GM19467 (cell line): ENCODE results near the gene KCNMB3.
"Not testable (repeated sequence)": the region's sequence is repeated elsewhere in the genome, so short reads cannot be mapped to it uniquely, and the experiment has no call there.

Source experiments
- ATAC-seq: cut with Tn5 transposase; IDR thresholded peaks from one replicate; pipeline ENCODE4 v1.9.1; 2021; ENCODE audit warnings: mild to moderate bottlenecking, moderate library complexity; ENCODE audit not compliant: unreplicated experiment

Gene KCNMB3, protein sequence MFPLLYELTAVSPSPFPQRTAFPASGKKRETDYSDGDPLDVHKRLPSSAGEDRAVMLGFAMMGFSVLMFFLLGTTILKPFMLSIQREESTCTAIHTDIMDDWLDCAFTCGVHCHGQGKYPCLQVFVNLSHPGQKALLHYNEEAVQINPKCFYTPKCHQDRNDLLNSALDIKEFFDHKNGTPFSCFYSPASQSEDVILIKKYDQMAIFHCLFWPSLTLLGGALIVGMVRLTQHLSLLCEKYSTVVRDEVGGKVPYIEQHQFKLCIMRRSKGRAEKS

DNA sequence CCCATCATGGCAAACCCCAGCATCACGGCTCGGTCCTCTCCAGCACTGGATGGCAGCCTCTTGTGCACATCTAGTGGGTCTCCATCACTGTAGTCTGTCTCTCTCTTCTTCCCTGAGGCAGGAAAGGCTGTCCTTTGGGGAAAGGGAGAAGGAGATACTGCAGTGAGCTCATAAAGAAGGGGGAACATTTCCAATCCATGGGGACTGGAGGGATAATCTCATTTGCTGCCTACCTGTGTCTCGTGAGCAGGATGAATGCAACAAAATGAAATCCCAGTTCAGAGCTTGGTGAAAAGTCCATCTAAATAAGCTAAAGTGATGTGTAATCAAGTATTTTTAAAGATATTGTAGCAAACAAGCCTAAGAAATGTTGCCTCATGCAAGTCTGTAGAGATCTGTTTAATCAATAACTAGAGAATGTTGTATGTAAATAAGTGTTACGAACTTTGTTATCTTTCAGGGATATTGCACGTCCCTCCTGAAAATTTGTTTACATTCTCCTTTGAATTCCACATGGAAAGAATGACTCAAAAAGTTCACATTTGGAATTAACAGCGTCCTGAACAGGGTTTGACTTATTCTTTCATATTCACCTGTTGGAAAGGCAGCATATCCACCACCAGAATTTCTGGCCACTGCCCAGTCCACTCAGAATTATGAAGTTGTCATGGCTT, at the start of gene KCNMB3:
Gene KCNMB3 (minus strand): TSS at position 312 of the 674 bp plus-strand sequence. CDS start 124 bp downstream, at position 188.
- ATAC-seq = no peak

GRCh38 chr3:179299999-179300613, 49.2 kb upstream of the KCNMB3 start:
- no peak for ATAC-seq

- ATAC-seq = no peak
Measured at GRCh38 chr3:179299316-179299715, 48.4 kb upstream of the KCNMB3 start.

GRCh38 chr3:179297971-179298725, 47.2 kb upstream of the KCNMB3 start:
- no peak for ATAC-seq

- ATAC-seq = no peak
Measured at GRCh38 chr3:179292450-179292849, 41.5 kb upstream of the KCNMB3 start.

- no peak for ATAC-seq
Measured at GRCh38 chr3:179289295-179289694, 38.4 kb upstream of the KCNMB3 start.

DNA sequence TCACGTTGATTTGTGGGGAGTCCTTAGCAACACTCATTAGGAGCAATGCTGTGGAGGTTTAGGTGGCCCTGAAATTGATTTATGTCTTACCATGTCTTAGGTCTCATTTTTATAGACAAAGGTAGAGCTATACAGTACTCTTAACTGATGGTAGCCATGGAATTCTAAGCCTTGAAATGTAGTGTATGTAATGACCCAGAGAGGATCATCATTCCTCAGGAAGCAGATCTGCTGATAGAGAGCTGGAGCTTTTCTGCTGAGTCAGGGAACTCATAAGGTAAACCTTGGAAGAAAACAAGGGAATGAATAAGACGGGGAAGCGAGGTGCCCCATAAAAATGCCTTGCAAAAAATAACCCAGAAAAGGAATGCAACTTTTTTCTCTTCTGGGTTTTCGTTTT, 37.9 kb upstream of the KCNMB3 start:
- no peak for ATAC-seq

GRCh38 chr3:179286331-179286730, 35.4 kb upstream of the KCNMB3 start:
- ATAC-seq = no peak

- no peak for ATAC-seq
Measured at GRCh38 chr3:179281825-179282224, 30.9 kb upstream of the KCNMB3 start.

- ATAC-seq = no peak
Measured at GRCh38 chr3:179279837-179280236, 28.9 kb upstream of the KCNMB3 start.

GRCh38 chr3:179278932-179279693, 28.2 kb upstream of the KCNMB3 start:
- ATAC-seq = no peak

DNA sequence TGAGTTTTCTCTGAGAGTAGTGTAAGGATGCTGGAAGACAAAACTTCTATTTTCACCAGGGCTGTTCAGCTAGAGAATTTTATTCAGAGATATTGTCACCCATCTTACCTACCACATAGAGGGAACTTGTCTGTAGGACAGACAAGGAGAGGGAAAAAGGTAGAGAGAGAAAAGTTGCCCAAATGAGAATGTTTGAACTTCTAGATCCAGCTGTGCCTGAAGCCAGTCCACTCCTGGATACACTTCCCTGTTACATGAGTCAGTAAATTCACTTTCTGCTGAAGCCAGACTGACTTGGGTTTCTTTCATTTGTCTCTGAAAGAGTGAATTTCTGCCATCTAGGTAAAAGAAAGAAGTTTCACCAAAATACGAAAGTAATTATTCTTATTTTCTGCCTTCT, 27.2 kb upstream of the KCNMB3 start:
- no peak for ATAC-seq

GRCh38 chr3:179276743-179277142, 25.8 kb upstream of the KCNMB3 start:
- ATAC-seq = no peak

DNA sequence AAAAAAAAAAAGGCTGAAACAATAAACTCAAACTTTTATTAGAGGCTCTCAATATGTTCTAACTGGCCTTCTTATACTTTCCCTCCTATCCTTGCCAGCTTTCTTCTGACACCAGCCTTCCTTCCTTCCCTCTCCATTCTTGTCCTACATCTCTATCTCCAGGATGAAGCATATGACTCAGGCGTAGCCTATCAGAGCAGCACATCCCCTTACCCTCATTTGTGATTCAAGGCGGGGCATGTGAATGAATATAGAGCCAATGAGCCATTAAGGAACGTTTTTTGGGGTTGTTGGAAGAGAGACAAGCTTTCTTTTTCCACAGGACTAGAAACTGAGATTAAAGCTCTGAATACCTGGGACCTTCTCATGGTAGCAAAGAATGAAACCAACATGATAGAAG, 25.1 kb upstream of the KCNMB3 start:
- no peak for ATAC-seq

GRCh38 chr3:179274434-179274833, 23.5 kb upstream of the KCNMB3 start:
- not testable (repeated sequence) for ATAC-seq

DNA sequence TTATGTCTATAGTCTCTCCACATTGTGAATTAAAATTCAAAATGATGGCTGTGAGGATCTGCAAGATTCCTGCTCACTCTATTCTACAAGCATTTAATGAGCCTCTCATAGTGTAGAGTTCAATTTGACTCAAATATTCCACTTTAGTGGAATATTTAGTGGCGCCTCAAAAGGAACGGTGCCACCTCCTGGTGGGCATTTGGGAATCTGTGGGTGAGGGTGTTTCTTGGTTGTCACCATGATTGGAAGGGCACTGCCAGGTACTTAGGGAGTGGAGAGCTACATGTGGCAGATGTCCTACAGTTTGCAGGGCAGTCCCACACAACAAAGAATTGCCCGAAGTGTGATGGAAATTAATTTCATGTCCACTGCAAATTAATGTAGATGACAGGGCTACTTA, 21.5 kb upstream of the KCNMB3 start:
- no peak for ATAC-seq

- ATAC-seq = no peak
Measured at GRCh38 chr3:179269152-179269707, 18.3 kb upstream of the KCNMB3 start.

- ATAC-seq = no peak
Measured at GRCh38 chr3:179268400-179269051, 17.6 kb upstream of the KCNMB3 start.

DNA sequence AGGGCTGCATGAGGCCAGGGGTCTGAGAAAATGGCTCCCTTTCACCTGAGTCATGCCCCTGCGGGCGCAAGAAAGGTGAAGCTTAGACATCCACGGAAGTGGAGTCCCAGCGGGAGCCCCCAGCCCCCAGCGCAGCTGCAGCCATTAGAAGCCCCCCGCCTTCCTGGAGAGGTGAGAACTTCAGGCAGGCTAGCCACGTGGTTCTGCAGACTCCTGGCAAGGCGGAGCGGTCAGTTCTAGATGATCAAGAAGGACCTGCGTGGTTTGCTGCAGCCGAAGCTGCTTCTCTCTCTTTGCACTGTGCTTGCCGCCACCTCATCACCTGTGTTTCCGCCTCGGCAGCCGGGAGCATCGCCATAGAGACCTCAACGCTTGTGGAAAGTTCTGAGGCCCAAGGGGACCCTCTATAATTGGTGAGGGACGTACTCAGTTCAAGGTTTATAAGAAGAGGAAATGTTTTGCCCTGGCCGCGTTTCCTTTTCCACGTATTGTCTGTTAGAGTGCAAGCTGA, 15.8 kb upstream of the KCNMB3 start:
- no peak for ATAC-seq

- ATAC-seq = no peak
Measured at GRCh38 chr3:179265875-179266274, 15.0 kb upstream of the KCNMB3 start.
